Psoas muscle (tissue), 8 donors: Measurements from ENCODE around the gene HLA-DRB1. TPM values are rescaled to one million over a fixed set of nuclear protein-coding genes. Genes with fewer than 3 reads are reported as not detected.
"Not testable (repeated sequence)": the region's sequence is repeated elsewhere in the genome, so short reads cannot be mapped to it uniquely, and the experiment has no call there.

Experiments used
- ATAC-seq, 4 donors: fragments of 200-7000 bp; cut with Tn5 transposase; one replicate each; pipeline ENCODE4 v1.9.1; 2020; ENCODE audit warnings: moderate library complexity in 3 of 4, mild to moderate bottlenecking in 2 of 4
- DNase-seq, 2 donors: peaks; one replicate each; pipeline ENCODE4 v3.0.0-alpha.2; 2020
- H3K27ac ChIP-seq: fragments of 200-600 bp; one replicate; pipeline ENCODE4 v1.8.0; 2022
- H3K27me3 ChIP-seq, 3 donors: fragments of 200-600 bp in 1 of 3; one replicate each; pipeline versions ENCODE4 v1.6.1 to v1.8.0; 2013 to 2022; ENCODE audit warnings: low read length in 2 of 3, mild to moderate bottlenecking in 2 of 3, moderate library complexity in 1 of 3; ENCODE audit not compliant: insufficient read depth in 3 of 3
- H3K36me3 ChIP-seq, 2 donors: fragments of 200-600 bp in 1 of 2; one replicate each; pipeline versions ENCODE4 v1.6.1 to v1.8.0; 2013 to 2022; ENCODE audit warnings: low read depth in 1 of 2, mild to moderate bottlenecking in 1 of 2, moderate library complexity in 1 of 2; ENCODE audit not compliant: insufficient read depth in 1 of 2
- H3K4me1 ChIP-seq: fragments of 200-600 bp; one replicate; pipeline ENCODE4 v1.8.0; 2022
- H3K4me3 ChIP-seq: fragments of 200-600 bp; one replicate; pipeline ENCODE4 v1.8.0; 2022; ENCODE audit warnings: mild to moderate bottlenecking
- H3K9me3 ChIP-seq: fragments of 200-600 bp; one replicate; pipeline ENCODE4 v1.8.0; 2022
- CTCF ChIP-seq: fragments of 200-600 bp; IDR thresholded peaks from one replicate; pipeline ENCODE4 v1.8.0; 2022; ENCODE audit warnings: antibody characterized with exemption
- WGBS, 3 donors: extraction: QIAGEN DNeasy Blood & Tissue Kit; methylation state at CpG; one replicate each; pipeline versions ENCODE4 v1.1.6 to v1.1.7; 2013; 5-methylcytosine and 5-hydroxymethylcytosine counted together
- intact Hi-C, 2 donors: fragments of 100-400 bp; cut with DNase I; formaldehyde crosslinking; loops; one replicate each; pipeline versions ENCODE4 v1.11.0 to v1.14.2; 2022
- polyA plus RNA-seq, 3 donors: library from polyadenylated mRNA; stranded (reverse); fragments of 200-250 nt; gene quantifications; one replicate each; pipeline ENCODE4 v1.2.3, GENCODE V29; 2013
- total RNA-seq, 4 donors: library from RNA; stranded (reverse); fragmentation: NEBNext Ultra II Directional in 2 of 4; extraction: Animal tissue kit (Norgen Biotek cat#: 25700) in 2 of 4; gene quantifications; one replicate each; pipeline versions ENCODE4 v1.2.1 to v1.2.4, GENCODE V29; 2021 to 2023
- donor health status: healthy with polysubstance abuse.
- donor health status: DM: no; HTN: no; CAD: no; lungs with moderate emphysema.
- donor health status: Bipolar disorder and iron deficiency.
- donor health status: healthy.
- donor health status: DM: yes; HTN: yes; CAD: no.
- donor health status: DM: no; HTN: no; CAD: no.
- donor health status: DM: no; HTN: no; CAD: no.
- donor health status: DM: yes; HTN: yes; CAD: no.

The HLA-DRB1 gene
- total and polyA plus RNA-seq, 7 donors, result 13.2 to 49.4 (median 23.4) TPM

- no peaks in the 10 kb centered on the region for H3K4me1 ChIP-seq
- no peak for DNase-seq
- 12 to 32% (median 18%) methylated on average over 2 of the region's 2 CpGs for WGBS, 3 donors
- peaks cover 0 to 4% (median 0%) of the 10 kb centered on the region in 3 donors for H3K27me3 ChIP-seq
- no peaks in the 10 kb centered on the region for H3K9me3 ChIP-seq
- no peak overlapping the region for H3K4me3 ChIP-seq
- ATAC-seq, result no peak
- no peak for TF ChIP-seq CTCF
- intact Hi-C loops, result no loop called here
- no peaks in the 10 kb centered on the region for H3K36me3 ChIP-seq
- no peak overlapping the region for H3K27ac ChIP-seq
Observed at GRCh38 chr6:32635526-32636123, 46.0 kb upstream of the HLA-DRB1 start.

GRCh38 chr6:32629793-32630192 lies 40.1 kb upstream of the HLA-DRB1 start:
- H3K27me3 ChIP-seq, H3K27ac ChIP-seq, DNase-seq, H3K36me3 ChIP-seq, intact Hi-C loops, H3K9me3 ChIP-seq, H3K4me3 ChIP-seq, H3K4me1 ChIP-seq, ATAC-seq: not testable (repeated sequence)
- 62 to 93% (median 67%) methylated on average over 2 of the region's 13 CpGs for WGBS, 3 donors

- Histone ChIP-seq H3K27me3 (no peaks in the 10 kb centered on the region), H3K36me3 (no peaks in the 10 kb centered on the region), H3K9me3 (no peaks in the 10 kb centered on the region), H3K4me3 (no peak overlapping the region), H3K4me1 (no peaks in the 10 kb centered on the region), H3K27ac (no peak overlapping the region)
- no peak for DNase-seq
- intact Hi-C loops, result no loop called here
- ATAC-seq, result no peak
- WGBS, 3 donors, result 18 to 29% (median 24%) methylated on average over 3 of the region's 3 CpGs
- TF ChIP-seq CTCF, result no peak
Observed at GRCh38 chr6:32627831-32628230, 38.2 kb upstream of the HLA-DRB1 start.

- H3K27me3 ChIP-seq, result no peaks in the 10 kb centered on the region
- H3K4me1 ChIP-seq, result no peaks in the 10 kb centered on the region
- H3K4me3 ChIP-seq, result no peak overlapping the region
- 0 to 3% (median 1%) methylated on average over 1 of the region's 3 CpGs for WGBS, 3 donors
- ATAC-seq (no peak), DNase-seq (no peak)
- H3K36me3 ChIP-seq, result no peaks in the 10 kb centered on the region
- no peak overlapping the region for H3K27ac ChIP-seq
- no peaks in the 10 kb centered on the region for H3K9me3 ChIP-seq
- intact Hi-C loops, result no loop called here
- no peak for TF ChIP-seq CTCF
Observed at GRCh38 chr6:32627249-32627648, 37.6 kb upstream of the HLA-DRB1 start.

- H3K4me1 ChIP-seq, result no peaks in the 10 kb centered on the region
- no peaks in the 10 kb centered on the region for H3K27me3 ChIP-seq
- DNase-seq (no peak), ATAC-seq (no peak)
- no peaks in the 10 kb centered on the region for H3K9me3 ChIP-seq
- intact Hi-C loops, result no loop called here
- H3K4me3 ChIP-seq, result no peak overlapping the region
- H3K27ac ChIP-seq, result no peak overlapping the region
- no peaks in the 10 kb centered on the region for H3K36me3 ChIP-seq
- TF ChIP-seq CTCF, result no peak
- 17 to 20% (median 18%) methylated on average over 5 of the region's 5 CpGs for WGBS, 3 donors
Observed at GRCh38 chr6:32625137-32625536, 35.5 kb upstream of the HLA-DRB1 start.
